ENCODE results near the gene CPN1. TPM values are rescaled to one million over a fixed set of nuclear protein-coding genes. Genes with fewer than 3 reads are reported as not detected.
"Not testable (repeated sequence)": the region's sequence is repeated elsewhere in the genome, so short reads cannot be mapped to it uniquely, and the experiment has no call there.

CPN1 gene
- polyA plus RNA-seq, 1 experiment: not detected

- no peaks in the 10 kb centered on the region for H3K36me3 ChIP-seq (ENCODE audit: control insufficient read depth, insufficient read depth, low read length)
- H3K27me3 ChIP-seq (ENCODE audit: control insufficient read depth, insufficient read depth, low read length): no peaks in the 10 kb centered on the region
- no peak overlapping the region for H3K4me3 ChIP-seq (ENCODE audit: low read depth, low read length)
- no peak for DNase-seq (ENCODE audit: low read depth)
- TF ChIP-seq CTCF (IDR thresholded peaks at IDR 0.05; ENCODE audit: insufficient read depth, low read depth, low read length): no peak
- CTCF ChIA-PET: interaction anchor here (4.5 kb wide), 1 partner anchor 12 kb away, joined by 25 read pairs; the partner anchor contains the start of gene DNMBP
- POLR2A ChIA-PET: no interaction called here
These were observed 60.8 kb downstream of the CPN1 start for GRCh38 chr10:100020886-100021253.

GRCh38 chr10:100020142-100020885, 61.4 kb downstream of the CPN1 start:
- no peak for TF ChIP-seq CTCF (IDR thresholded peaks at IDR 0.05; ENCODE audit: insufficient read depth, low read depth, low read length)
- ChIA-PET POLR2A (no interaction called here), CTCF (interaction anchor here (4.5 kb wide), 1 partner anchor 11 kb away, joined by 25 read pairs; the partner anchor contains the start of gene DNMBP)
- no peak overlapping the region for H3K4me3 ChIP-seq (ENCODE audit: low read depth, low read length)
- H3K27me3 ChIP-seq (ENCODE audit: control insufficient read depth, insufficient read depth, low read length): no peaks in the 10 kb centered on the region
- no peak for DNase-seq (ENCODE audit: low read depth)
- H3K36me3 ChIP-seq (ENCODE audit: control insufficient read depth, insufficient read depth, low read length): no peaks in the 10 kb centered on the region

- Histone ChIP-seq H3K4me3 (ENCODE audit: low read depth, low read length) (no peak overlapping the region), H3K27me3 (ENCODE audit: control insufficient read depth, insufficient read depth, low read length) (no peaks in the 10 kb centered on the region), H3K36me3 (ENCODE audit: control insufficient read depth, insufficient read depth, low read length) (no peaks in the 10 kb centered on the region)
- no peak for DNase-seq (ENCODE audit: low read depth)
- ChIA-PET POLR2A (no interaction called here), CTCF (no interaction called here)
- TF ChIP-seq CTCF (IDR thresholded peaks at IDR 0.05; ENCODE audit: insufficient read depth, low read depth, low read length): no peak
These were observed 61.9 kb downstream of the CPN1 start for GRCh38 chr10:100019787-100020141.

GRCh38 chr10:100014071-100014762, 67.5 kb downstream of the CPN1 start:
- ChIA-PET POLR2A (no interaction called here), CTCF (interaction anchor here (0.9 to 1.5 kb wide), 4 partner anchors 24 to 168 kb away, joined by 3 to 7 read pairs (median 5); no protein-coding TSS in a partner anchor)
- Histone ChIP-seq H3K4me3 (ENCODE audit: low read depth, low read length) (no peak overlapping the region), H3K36me3 (ENCODE audit: control insufficient read depth, insufficient read depth, low read length) (no peaks in the 10 kb centered on the region), H3K27me3 (ENCODE audit: control insufficient read depth, insufficient read depth, low read length) (no peaks in the 10 kb centered on the region)
- TF ChIP-seq CTCF (IDR thresholded peaks at IDR 0.05; ENCODE audit: insufficient read depth, low read depth, low read length): no peak
- DNase-seq (ENCODE audit: low read depth): no peak

- H3K4me3 ChIP-seq (ENCODE audit: low read depth, low read length): no peak overlapping the region
- no peaks in the 10 kb centered on the region for H3K36me3 ChIP-seq (ENCODE audit: control insufficient read depth, insufficient read depth, low read length)
- TF ChIP-seq CTCF (IDR thresholded peaks at IDR 0.05; ENCODE audit: insufficient read depth, low read depth, low read length): no peak
- no peaks in the 10 kb centered on the region for H3K27me3 ChIP-seq (ENCODE audit: control insufficient read depth, insufficient read depth, low read length)
- POLR2A ChIA-PET: no interaction called here
- CTCF ChIA-PET: interaction anchor here (0.8 to 1.9 kb wide), 4 partner anchors 11 to 49 kb away, joined by 3 to 6 read pairs (median 4); no protein-coding TSS in a partner anchor
- no peak for DNase-seq (ENCODE audit: low read depth)
These were observed 68.0 kb downstream of the CPN1 start for GRCh38 chr10:100013621-100014020.

- DNase-seq (ENCODE audit: low read depth); H3K27me3 ChIP-seq (ENCODE audit: control insufficient read depth, insufficient read depth, low read length); POLR2A ChIA-PET; H3K4me3 ChIP-seq (ENCODE audit: low read depth, low read length); H3K36me3 ChIP-seq (ENCODE audit: control insufficient read depth, insufficient read depth, low read length): not testable (repeated sequence)
- CTCF ChIA-PET: interaction anchor here (1.9 to 3.0 kb wide), 2 partner anchors 13 to 159 kb away, joined by 6 to 13 read pairs; no protein-coding TSS in a partner anchor
These were observed 69.8 kb downstream of the CPN1 start for GRCh38 chr10:100011906-100012305.
